HG02798 (cell line): ENCODE data around the gene LY6G5B.

Experiments used
- ATAC-seq: cut with Tn5 transposase; IDR thresholded peaks from one replicate; pipeline ENCODE4 v1.9.1; 2021; ENCODE audit warnings: mild to moderate bottlenecking; ENCODE audit not compliant: unreplicated experiment, poor library complexity

LY6G5B gene

DNA sequence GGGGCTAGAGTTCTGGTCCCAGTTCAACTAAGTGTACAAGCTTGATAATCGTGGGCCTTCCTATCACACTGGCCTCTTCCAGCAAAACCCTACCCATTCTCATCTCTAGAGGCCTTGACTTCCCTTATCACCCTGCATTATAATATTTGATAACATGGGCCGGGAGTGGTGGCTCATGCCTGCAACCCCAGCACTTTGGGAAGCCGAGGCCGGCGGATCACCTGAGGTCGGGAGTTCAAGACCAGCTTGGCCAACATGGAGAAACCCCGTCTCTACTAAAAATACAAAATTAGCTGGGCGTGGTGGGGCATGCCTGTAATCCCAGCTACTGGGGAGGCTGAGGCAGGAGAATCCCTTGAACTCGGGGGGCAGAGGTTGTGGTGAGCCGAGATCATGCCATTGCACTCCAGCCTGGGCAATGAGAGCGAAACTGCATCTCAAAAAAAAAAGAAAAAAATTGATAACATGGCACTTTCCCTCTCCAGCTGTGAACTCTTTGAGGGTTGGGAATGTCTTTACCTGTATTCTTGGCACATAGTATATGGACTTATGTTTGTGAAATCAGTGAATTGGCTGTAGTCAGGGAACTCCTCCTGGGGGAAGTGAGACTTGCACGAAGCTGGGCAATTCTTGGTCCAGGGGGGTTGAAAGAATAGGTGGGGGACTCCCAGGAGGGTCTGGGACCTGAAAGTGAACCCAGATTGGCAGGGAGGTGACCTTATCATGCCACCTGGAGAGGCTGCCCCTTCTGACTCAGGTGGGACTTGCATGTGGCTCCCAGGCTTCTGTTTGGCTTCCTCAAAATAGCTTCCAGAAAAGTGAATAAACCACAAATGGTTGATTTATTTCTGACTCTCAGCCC is 8.3 kb upstream of the LY6G5B start:
- ATAC-seq, result no peak

DNA sequence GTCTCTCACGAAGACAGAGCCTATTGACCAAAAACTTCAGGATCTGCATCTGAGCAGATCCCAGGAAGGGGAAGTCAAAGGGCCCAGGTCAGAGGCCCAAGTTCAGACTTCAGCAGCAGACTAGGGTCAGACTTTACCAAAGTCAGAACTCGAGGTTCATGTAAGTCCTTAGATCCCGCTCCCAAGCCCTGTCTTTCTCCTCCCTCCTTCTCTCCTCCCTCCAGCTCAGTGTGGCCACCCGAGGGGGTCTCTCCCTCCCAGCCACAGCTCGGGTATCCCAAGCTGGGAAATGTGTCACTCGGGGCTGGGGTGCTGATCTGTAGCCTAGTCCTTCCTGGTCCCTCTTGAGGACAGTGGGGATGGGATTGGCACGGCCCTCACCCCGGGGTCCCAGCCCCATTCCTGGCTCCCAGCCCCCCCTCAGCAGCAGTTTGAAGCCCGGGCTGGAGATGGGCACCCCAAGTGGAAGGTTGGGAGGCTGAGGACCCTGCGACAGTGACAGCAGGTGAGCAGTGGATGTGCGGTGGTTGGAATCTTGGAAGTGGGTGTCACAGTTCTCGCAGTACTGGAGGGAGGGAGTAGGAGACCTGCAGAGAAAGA is 7.6 kb upstream of the LY6G5B start:
- ATAC-seq, result no peak

DNA sequence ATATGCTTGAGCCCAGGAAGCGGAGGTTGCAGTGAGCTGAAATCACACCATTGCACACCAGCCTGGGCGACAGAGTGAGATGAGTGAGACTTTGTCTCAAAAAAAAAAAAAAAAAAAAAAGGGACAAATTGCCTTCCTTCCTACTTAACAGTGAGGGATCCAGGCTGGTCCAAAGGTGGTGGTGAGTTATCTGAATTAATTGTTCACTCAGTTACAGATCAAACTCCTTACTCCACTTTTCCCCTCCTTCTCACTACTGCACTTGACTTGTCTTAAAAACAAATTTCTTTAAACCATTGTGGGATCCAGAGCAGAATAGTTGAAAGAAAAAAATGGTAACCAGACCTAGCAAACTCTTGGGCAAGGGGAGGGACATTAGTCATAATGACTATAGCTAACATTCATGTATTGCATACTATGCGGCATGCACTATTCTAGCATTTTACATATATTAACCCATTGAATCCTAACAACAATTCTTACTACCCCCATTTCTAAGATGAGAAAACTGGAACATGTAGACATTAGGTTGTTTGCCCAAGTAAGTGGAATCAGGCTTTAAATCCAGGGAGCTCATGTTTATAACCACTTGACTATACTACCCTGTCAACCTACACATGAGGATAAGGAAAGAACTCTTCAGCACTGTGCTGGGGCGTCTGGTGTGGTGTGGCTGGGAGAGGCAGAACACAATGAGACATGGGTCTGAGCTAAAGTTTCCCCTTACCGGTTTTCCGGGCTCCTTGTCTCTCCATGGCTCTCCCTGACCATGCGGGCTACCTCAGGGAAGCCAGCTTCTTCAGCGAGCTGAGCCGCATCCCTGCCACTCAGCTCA is 6.4 kb upstream of the LY6G5B start:
- no peak for ATAC-seq

DNA sequence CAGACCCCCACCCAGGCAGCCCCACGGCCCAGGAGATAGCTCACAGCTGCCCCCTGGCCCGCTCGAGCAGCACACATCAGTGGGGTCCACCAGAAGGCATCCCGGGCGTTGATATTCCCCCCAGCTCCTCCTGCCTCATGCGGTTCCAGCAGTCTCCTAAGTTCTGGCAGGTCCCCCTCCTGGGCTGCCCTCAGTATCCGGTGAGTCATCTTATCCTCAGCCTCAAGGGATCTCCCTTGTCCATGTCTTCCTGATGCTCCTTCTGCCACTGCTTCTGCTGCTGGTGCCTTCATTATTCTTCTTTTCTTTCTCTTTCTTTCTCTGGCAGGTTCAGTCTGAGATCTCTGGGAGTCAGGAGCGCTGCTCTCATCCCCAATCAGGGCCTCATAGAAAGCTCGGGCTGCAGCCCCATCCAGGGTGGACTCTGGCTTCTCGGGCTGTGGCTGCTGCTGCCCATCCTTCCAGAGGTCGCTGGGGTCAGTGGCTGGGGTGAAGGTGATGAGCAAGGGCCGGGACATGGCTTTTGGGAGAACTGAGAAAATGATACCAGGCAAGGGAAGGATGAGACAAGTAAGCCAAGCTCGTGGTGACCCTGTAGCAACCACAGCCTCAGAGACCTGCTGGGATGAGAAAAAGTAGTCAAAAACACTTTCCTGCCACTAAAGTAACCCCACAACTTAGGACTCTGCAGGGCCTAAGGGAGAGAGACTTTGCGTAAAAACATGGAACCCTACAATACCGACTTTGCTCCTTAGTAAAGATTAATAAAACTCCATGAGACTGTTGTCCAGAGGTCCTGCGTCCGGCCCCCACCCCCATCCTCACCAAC is 5.6 kb upstream of the LY6G5B start:
- ATAC-seq, result no peak

DNA sequence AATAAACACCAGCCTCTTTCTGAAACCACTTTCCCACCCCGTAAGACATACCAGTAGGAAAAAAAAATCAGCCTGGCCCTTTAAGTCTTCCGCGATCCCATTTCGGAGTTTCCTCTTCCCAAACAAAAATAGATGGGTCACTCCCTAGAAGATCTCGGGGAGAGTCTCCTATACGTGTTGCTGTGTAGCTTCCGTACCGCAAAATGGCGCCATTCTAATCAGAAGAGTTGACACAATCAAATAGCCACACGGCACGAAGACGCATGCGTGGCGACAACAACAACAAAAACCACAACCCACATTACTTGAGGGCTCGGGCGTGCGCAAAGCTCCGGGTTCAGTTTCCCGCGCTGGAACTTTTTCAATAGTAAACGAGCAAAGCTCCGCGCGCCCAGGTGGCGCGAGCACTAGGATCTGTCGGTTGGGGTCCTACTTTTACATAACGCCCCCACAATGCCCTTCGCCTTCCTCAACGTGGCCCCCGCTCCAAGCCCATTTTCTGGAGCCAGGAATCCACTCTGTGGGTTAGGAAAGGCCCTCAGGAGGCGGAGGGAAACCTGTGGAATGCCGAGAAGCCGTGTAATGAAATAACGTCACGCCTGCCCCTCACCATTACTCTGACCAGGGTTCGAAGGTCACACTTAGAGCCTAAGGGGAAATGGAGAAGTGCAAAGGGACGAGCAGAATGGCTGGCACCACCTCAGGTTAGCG is 4.8 kb upstream of the LY6G5B start, which contains the start of gene GPANK1:
TSS of gene GPANK1 (minus strand) at position 208 of the 711 bp plus-strand sequence. CDS start 519 bp downstream, outside the sequence.
- ATAC-seq, result peak; percentile 33

DNA sequence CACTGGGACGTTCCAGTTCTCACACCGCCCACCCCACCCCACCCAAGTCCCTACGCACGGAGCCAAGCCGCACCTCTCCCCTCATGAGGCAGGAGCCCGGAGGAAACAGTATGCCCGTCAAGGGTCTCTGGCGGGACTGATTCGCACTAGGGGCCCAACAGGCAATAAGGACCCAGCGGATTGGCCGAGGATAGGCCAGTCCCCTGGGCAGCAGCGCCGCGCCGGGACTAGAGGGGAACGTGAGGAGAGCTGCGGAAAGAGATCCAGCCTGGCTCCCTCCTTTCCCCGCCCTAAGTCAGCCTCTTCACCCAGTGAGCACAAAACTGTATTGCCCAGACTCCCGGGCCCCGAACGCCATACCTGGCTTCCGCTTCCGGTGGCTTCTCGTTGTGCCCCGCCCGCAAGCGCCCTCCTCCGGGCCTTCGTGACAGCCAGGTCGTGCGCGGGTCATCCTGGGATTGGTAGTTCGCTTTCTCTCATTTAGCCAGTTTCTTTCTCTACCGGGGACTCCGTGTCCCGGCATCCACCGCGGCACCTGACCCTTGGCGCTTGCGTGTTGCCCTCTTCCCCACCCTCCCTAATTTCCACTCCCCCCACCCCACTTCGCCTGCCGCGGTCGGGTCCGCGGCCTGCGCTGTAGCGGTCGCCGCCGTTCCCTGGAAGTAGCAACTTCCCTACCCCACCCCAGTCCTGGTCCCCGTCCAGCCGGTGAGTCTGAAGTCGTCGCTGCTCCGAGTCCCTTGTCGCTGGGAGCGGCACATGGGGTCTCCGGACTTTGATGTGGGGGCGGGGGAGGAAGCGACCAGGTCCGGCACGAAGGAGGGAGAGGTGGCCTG is 4.1 kb upstream of the LY6G5B start, which contains the start of gene CSNK2B:
TSS of gene CSNK2B (plus strand) at position 580 of the 836 bp plus-strand sequence. CDS start 752 bp downstream, outside the sequence.
- ATAC-seq, result peak; percentile 85

DNA sequence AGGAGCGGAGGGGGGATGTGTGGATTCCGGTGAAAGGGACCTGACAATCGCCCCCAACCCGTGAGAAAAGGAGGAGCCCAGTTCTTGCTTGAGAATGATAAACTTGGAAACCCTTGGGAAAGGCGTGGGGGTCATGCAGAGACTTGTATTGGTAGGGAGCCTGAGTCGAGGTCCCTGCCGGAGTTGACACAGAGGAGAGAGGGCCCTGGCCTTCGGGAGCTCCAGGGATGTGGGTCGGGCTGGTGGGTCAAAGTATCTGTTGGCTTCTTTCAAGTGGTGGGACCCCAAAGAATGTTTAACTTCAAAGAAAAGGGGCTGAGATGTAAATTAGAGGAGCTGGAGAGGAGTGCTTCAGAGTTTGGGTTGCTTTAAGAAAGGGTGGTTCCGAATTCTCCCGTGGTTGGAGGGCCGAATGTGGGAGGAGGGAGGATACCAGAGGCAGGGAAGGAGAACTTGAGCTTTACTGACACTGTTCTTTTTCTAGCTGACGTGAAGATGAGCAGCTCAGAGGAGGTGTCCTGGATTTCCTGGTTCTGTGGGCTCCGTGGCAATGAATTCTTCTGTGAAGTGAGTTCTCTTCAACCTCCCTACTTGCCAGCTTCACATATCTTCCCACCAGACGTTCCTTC is 3.3 kb upstream of the LY6G5B start:
- ATAC-seq, result no peak

DNA sequence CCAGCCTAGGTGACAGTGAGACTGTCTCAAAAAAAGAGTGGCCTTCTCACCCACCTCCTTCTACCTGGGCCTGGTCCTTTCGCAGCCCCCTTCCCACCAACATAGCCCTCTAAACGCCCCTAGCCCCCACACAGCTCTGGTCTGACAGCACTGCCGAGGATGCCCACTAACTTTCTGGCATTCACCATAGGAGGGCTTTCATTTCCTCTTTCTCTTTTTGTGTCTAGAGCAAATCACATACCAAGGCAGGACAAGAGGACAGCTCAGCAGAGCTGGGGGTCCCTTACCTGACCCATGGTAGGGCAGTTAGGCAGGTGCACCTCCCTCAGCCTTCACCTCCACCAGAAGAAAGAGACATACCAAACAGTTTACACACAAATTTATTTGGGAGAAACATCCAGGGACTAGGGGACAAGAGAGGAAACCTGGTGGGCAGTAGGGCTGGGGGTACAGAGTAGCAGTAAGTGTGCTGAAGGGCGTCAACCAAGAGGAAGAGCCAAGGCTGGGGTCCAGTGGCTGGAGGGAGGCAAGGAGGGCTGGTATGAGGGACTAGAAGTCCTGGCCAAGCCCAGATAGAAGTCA is 6.6 kb downstream of the LY6G5B start:
- no peak for ATAC-seq

DNA sequence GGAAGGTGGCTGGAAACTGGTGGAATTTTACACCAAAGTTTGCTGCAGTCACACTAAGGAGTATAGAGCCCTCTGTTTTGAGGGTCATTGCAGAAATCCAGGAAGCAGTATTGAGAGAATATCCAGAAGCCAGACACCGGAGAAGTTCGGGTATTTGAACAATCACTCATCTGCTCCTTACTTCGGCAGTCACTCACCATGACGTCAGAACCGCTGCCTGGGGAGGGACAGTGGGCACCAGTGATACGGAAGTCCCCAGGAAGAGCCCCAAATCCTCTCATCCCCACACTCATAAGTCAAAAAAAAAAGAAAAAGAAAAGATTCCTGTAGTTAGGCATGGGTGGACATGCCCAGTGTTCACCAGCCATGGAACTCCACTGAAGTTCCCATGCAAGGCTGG is 7.1 kb downstream of the LY6G5B start:
- ATAC-seq, result no peak

DNA sequence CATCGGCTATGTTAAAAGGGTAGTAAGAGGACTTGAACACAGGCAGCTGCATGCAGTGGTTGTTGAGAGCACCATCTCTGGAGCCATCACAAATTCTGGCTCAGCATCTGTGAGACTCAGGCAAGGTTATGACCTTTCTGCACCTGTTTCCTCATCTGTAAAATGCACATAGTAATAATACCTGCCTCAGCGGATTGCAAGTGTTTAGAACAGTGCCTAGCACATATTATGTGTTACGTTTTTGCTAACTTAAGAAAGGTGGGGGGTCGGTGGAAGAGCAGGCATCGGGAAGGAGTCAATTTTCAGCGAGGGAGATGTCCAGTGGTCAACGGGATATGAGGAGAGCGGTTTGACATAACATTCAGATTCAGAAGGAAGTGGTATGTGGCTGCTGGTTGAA is 8.2 kb downstream of the LY6G5B start:
- no peak for ATAC-seq

DNA sequence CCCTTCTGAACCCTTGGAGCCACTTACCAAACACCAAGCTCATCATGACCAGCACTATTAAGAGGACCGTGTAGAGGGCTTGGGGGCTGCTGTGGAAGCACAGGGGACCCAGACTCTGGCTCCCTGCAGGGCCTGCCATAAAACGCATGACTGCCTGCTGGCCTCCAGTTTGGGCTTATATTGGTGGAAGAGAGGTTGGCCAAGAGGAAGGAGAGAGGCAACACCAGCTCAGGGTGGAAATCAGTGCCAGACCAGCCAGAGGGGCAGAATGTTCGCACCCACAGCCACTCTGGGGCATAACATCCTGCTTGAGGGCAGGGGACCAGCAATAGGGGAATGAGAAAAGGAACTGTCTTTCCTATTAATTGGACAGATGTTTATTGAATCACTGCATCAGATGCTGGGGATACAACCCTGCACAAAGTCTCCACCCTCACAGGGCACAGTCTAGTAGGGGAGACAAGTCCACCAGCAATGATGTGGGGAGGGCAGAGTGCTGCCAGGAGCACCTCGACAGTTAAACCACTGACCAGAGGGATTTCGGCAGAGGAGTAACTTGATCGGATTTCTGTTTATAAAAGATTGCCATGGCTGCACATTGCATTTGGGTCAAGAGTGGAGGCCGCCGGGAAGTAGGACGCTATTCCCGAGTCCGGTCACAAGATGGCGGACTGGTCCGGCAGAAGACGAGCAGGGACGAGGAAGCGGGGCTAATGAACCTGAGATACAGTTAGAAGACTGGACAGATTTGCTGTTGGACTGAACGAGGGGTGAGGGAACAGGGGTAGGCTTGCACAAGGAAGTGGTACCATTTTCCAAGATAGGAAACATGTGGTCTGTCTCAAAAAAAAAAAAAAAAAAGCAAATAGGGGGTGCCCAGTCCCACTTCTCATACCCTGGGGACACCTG is 10.7 kb downstream of the LY6G5B start, which contains the start of gene LY6G5C:
TSS of gene LY6G5C (minus strand) at position 842 of the 909 bp plus-strand sequence. CDS start at position 148, 694 bp downstream.
- peak; percentile 54 for ATAC-seq

DNA sequence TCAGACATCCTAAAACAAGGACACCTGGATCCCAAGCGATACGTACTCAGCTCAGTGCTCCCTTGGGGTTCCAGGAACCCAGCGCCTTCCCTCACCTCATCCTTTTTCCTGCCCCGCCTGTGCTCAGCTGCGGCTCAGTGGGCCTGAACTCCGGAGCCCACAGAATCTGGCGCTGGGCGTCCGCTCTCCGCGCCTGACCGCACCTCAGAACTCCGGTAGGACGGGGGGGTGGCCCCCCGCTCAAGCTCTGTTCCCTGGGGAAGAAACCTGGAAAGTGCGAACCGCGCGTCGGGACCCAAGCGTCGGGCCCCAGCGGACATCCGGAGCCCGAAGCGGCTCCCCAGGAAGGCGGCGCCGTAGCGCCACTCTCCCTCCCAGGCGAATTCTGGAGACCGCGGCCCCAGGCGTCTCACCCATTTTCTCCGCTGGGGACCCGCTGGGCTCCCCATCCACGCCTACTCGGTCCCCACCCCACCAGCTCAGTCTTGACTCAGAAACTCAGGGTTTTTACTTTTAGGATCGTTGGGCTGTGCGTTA is 11.4 kb downstream of the LY6G5B start:
- peak; percentile 33 for ATAC-seq

DNA sequence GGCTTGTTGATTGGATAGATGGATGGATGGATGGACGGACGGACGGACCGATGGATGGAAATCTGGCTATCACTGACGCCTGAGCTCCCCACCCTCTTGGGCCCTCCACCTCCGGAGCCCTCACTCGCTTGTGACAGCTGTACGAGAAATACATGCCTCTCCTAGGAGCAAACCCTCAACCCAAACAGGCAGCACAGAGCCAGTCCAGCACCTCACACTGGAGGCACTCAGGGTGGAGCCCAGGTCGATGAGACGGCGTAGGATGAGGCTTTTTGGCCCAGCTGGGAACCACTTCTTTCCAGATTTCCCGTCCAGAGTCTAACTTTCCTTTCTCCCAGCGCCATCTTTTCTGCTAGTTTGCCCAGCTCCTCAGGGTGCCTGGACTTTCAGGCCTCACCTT is 13.8 kb downstream of the LY6G5B start:
- no peak for ATAC-seq

DNA sequence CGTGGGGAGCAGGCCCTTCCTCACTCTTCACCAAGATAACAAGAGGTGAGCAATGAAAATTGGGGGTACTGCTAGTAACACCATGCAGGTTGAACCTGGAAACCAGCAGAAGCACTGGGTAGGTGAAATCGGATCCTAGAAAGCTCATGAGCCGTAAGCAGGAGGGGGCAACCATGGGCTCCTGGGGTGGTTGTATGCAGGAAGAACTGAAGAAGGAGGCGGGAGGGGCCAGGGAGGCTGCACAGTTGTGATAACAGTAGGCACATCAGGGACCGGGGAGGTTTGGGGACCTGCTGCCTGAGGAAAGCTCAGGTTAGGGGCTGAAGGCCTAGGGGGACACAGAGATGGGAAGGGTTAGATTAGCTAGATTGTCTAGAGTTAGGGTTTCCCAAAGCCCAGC is 16.7 kb downstream of the LY6G5B start:
- ATAC-seq, result no peak

DNA sequence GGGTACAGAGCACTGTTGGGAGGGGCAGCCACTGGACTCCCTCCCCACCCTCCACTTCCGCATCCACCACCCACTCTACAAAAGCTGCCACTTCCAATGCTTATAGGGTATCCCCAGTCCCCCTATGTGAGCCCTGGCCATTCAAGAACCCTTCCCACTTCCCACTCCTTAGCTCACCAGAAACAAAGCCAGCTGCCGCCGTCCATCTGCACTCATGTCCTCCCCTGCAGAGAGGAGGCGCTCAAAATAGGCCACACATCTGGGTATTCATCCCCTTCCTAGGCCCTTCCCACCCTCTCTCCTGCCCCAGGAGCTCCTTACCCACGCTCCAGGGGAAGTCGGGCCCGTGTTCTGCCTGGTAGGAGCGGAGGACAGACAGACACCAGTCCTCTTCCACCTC is 17.5 kb downstream of the LY6G5B start:
- ATAC-seq, result no peak
